Right lobe of liver (tissue), 6 donors: Measurements from ENCODE around the gene EPS15. TPM values are rescaled to one million over a fixed set of nuclear protein-coding genes. Genes with fewer than 3 reads are reported as not detected.

ENCODE experiments used
- ATAC-seq, 4 donors: fragments of 200-7000 bp; cut with Tn5 transposase; one replicate each; pipeline ENCODE4 v1.9.1; 2020; ENCODE audit warnings: mild to moderate bottlenecking in 4 of 4, moderate library complexity in 4 of 4
- DNase-seq, 3 donors: peaks; one replicate each; pipeline ENCODE4 v3.0.0-alpha.2; 2020
- H3K27ac ChIP-seq, 3 donors: fragments of 200-600 bp; one replicate each; pipeline ENCODE4 v1.8.0; 2022
- H3K27me3 ChIP-seq, 2 donors: fragments of 200-600 bp; one replicate each; pipeline ENCODE4 v1.8.0; 2022
- H3K36me3 ChIP-seq, 4 donors: fragments of 200-600 bp; sonication (generic) in 1 of 4; one replicate each; pipeline versions ENCODE4 v1.5.1 to v1.8.0; 2017 to 2022; ENCODE audit warnings: control low read depth in 1 of 4
- H3K4me1 ChIP-seq, 4 donors: fragments of 200-600 bp; sonication (generic) in 1 of 4; one replicate each; pipeline versions ENCODE4 v1.5.1 to v1.8.0; 2017 to 2022; ENCODE audit warnings: control low read depth in 1 of 4
- H3K4me3 ChIP-seq, 3 donors: fragments of 200-600 bp; one replicate each; pipeline ENCODE4 v1.8.0; 2022
- H3K9me3 ChIP-seq, 4 donors: fragments of 200-600 bp; sonication (generic) in 1 of 4; one replicate each; pipeline versions ENCODE4 v1.5.1 to v1.8.0; 2017 to 2022; ENCODE audit warnings: control low read depth in 1 of 4
- CTCF ChIP-seq, 4 donors: fragments of 200-600 bp in 3 of 4; fragments of 450-650 bp in 1 of 4; IDR thresholded peaks; one replicate each; pipeline versions ENCODE4 v1.5.1 to v1.8.0; 2016 to 2022; ENCODE audit warnings: antibody characterized with exemption in 4 of 4, mild to moderate bottlenecking in 2 of 4
- POLR2A ChIP-seq: fragments of 450-650 bp; IDR thresholded peaks from one replicate; pipeline ENCODE4 v1.6.1; 2017; ENCODE audit warnings: antibody characterized with exemption, mild to moderate bottlenecking
- WGBS: methylation state at CpG from one replicate; pipeline ENCODE4 v1.1.6; 2018; ENCODE audit warnings: low coverage, low lambda C conversion rate; ENCODE audit not compliant: insufficient coverage; ENCODE audit errors: missing lambda C conversion rate; 5-methylcytosine and 5-hydroxymethylcytosine counted together
- intact Hi-C, 2 donors: fragments of 100-400 bp; cut with DNase I; formaldehyde crosslinking; loops; one replicate each; pipeline versions ENCODE4 v1.11.2 to v1.14.1; 2022
- total RNA-seq, 6 experiments: library from RNA; depleted of rRNA in 2 of 6; stranded (reverse); fragments of >200 nt in 2 of 6; fragmentation: NEBNext Ultra II Directional in 3 of 6; extraction: Animal tissue kit (Norgen Biotek cat#: 25700) in 3 of 6; gene quantifications; one replicate each; pipeline versions ENCODE4 v1.1.0 to v1.2.4, GENCODE V29; 2016 to 2023
- donor health status: DM: no; HTN: yes; CAD: no.
- donor health status: DM: no; HTN: no; CAD: no.
- donor health status: DM: no; HTN: no; CAD: no.
- donor health status: DM: no; HTN: yes; CAD: no.
- donor health status: DM: no; HTN: yes; CAD: no.

The EPS15 gene
- total RNA-seq, 6 experiments from 2014 or later: 23.2 to 30.9 (median 28.6) TPM

- H3K27ac ChIP-seq: no peak overlapping the region
- no peaks in the 10 kb centered on the region for H3K27me3 ChIP-seq
- H3K9me3 ChIP-seq: no peaks in the 10 kb centered on the region
- DNase-seq (no peak), ATAC-seq (peak; percentile 48 to 50 (median 48))
- H3K4me1 ChIP-seq: peaks cover 0 to 31% (median 6%) of the 10 kb centered on the region in 4 donors
- H3K36me3 ChIP-seq: no peaks in the 10 kb centered on the region
- 38% methylated on average over 2 of the region's 2 CpGs for WGBS
- no peak for TF ChIP-seq CTCF (IDR thresholded peaks at IDR 0.05)
- TF ChIP-seq POLR2A: no peak
- no peak overlapping the region for H3K4me3 ChIP-seq
- intact Hi-C loops: no loop called here
These were observed 22.4 kb upstream of the EPS15 start for GRCh38 chr1:51541313-51542050.

- H3K36me3 ChIP-seq: no peaks in the 10 kb centered on the region
- H3K27me3 ChIP-seq: no peaks in the 10 kb centered on the region
- no peaks in the 10 kb centered on the region for H3K9me3 ChIP-seq
- intact Hi-C loops: no loop called here
- H3K4me3 ChIP-seq: no peak overlapping the region
- DNase-seq (no peak), ATAC-seq (no peak)
- no peak for TF ChIP-seq CTCF (IDR thresholded peaks at IDR 0.05)
- TF ChIP-seq POLR2A: no peak
- peaks cover 0 to 32% (median 6%) of the 10 kb centered on the region in 4 donors for H3K4me1 ChIP-seq
- WGBS: 100% methylated on average over 1 of the region's 1 CpG
- H3K27ac ChIP-seq: no peak overlapping the region
These were observed 18.5 kb upstream of the EPS15 start for GRCh38 chr1:51537568-51537967.

GRCh38 chr1:51535006-51535592 lies 16.0 kb upstream of the EPS15 start:
- DNase-seq (no peak), ATAC-seq (peak; percentile 64 to 79 (median 75))
- H3K36me3 ChIP-seq: no peaks in the 10 kb centered on the region
- TF ChIP-seq POLR2A (no peak), CTCF (IDR thresholded peaks at IDR 0.05) (peak; percentile 53 to 65 (median 63))
- no peaks in the 10 kb centered on the region for H3K9me3 ChIP-seq
- H3K27me3 ChIP-seq: no peaks in the 10 kb centered on the region
- 13% methylated on average over 3 of the region's 3 CpGs for WGBS
- peaks cover 0 to 17% (median 0%) of the 10 kb centered on the region in 4 donors for H3K4me1 ChIP-seq
- no peak overlapping the region for H3K27ac ChIP-seq
- intact Hi-C loops: no loop called here
- H3K4me3 ChIP-seq: no peak overlapping the region

- DNase-seq (no peak), ATAC-seq (no peak)
- Histone ChIP-seq H3K27me3 (no peaks in the 10 kb centered on the region), H3K9me3 (no peaks in the 10 kb centered on the region), H3K4me1 (peaks cover 0 to 14% (median 0%) of the 10 kb centered on the region in 4 donors), H3K27ac (no peak overlapping the region), H3K36me3 (no peaks in the 10 kb centered on the region), H3K4me3 (no peak overlapping the region)
- 16% methylated on average over 3 of the region's 3 CpGs for WGBS
- intact Hi-C loops: no loop called here
- TF ChIP-seq CTCF (IDR thresholded peaks at IDR 0.05) (no peak), POLR2A (no peak)
These were observed 15.4 kb upstream of the EPS15 start for GRCh38 chr1:51534447-51534846.
